B cell (primary cell): ENCODE measurements around the gene TCP11L2.

Experiments
- EZH2 ChIP-seq: IDR thresholded peaks from 2 replicates; pipeline ENCODE4 v1.6.1; 2012; ENCODE audit warnings: borderline replicate concordance, low read depth, mild to moderate bottlenecking, moderate library complexity, low read length; ENCODE audit not compliant: insufficient read depth, poor library complexity, severe bottlenecking
- TF ChIP-seq, protein P1 (sequence below): fragments of 200-600 bp; IDR thresholded peaks from one replicate; pipeline ENCODE4 v1.8.0; 2022; ENCODE audit warnings: antibody characterized with exemption, mild to moderate bottlenecking

DNA sequence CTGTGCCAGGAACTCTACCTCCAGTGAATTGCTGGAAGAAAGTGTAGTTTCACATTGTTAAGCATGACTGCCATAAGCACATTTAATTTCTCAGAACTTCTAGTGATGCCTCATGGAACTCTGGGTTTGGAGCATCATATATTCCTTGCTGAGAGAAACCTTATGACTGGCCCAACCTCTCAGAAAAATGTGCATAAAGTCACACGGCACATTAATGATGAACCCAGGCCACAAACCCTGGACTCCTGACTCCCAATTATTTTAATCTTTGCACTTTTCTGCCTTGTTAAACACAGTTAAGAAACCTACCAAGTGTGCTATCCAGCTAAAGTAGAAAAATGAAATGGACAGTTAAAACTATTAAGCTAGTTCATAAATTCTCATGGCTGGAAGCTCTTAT is 5.6 kb downstream of the TCP11L2 start:
- TF ChIP-seq, protein P1, sequence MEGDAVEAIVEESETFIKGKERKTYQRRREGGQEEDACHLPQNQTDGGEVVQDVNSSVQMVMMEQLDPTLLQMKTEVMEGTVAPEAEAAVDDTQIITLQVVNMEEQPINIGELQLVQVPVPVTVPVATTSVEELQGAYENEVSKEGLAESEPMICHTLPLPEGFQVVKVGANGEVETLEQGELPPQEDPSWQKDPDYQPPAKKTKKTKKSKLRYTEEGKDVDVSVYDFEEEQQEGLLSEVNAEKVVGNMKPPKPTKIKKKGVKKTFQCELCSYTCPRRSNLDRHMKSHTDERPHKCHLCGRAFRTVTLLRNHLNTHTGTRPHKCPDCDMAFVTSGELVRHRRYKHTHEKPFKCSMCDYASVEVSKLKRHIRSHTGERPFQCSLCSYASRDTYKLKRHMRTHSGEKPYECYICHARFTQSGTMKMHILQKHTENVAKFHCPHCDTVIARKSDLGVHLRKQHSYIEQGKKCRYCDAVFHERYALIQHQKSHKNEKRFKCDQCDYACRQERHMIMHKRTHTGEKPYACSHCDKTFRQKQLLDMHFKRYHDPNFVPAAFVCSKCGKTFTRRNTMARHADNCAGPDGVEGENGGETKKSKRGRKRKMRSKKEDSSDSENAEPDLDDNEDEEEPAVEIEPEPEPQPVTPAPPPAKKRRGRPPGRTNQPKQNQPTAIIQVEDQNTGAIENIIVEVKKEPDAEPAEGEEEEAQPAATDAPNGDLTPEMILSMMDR = no peak
- no peak for TF ChIP-seq EZH2
